GM21723 (cell line): ENCODE results near the gene LMX1B.

Source experiments
- ATAC-seq: cut with Tn5 transposase; IDR thresholded peaks from one replicate; pipeline ENCODE4 v1.9.1; 2021; ENCODE audit warnings: mild to moderate bottlenecking, moderate library complexity; ENCODE audit not compliant: unreplicated experiment

Gene LMX1B

DNA sequence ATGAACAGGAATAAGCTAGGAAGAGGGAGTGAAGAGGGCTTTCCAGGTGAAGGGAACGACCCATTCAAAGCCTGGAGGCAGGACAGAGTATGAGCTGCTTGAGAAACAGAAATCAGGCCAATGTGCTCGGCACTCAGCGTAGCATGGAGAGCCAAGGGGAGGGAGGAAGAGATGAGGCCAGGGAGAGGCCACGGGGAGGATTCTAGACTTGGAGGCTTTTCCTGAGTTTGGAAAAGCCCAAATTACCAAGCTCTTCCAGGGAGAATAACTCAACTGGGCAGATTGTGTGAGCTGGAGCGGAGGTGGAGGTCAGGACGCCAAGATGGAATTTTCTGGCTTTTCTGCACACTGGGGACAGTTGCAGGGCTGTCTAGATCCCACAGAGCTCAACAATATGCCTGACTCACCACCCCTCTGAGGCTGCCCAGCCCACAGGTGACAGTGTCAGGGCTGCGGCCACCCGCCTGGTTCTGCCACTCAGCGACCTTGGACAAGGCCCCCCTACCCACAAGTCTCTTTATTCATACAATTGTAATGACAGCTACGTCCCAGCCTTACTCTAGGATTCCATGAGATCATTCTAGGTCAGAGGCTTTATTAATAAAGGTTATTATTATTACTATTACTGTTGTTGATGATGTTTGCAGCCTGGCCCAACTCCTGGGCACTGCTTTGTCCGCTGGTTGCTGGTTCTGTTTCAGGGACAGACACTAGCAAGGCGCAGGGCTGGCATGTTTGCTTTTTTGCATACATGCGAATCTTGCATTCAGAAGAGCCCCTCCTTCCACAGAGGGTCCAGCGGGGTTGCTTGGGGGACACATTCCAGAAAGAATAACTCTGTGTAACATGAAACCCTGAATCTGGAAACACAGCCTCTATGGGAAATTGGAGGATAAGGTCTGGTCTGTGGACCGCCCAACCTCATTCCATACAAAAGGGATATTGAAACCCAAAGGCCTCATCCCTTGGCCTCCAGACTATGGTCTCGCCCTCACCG is 9.4 kb upstream of the LMX1B start:
- no peak for ATAC-seq

DNA sequence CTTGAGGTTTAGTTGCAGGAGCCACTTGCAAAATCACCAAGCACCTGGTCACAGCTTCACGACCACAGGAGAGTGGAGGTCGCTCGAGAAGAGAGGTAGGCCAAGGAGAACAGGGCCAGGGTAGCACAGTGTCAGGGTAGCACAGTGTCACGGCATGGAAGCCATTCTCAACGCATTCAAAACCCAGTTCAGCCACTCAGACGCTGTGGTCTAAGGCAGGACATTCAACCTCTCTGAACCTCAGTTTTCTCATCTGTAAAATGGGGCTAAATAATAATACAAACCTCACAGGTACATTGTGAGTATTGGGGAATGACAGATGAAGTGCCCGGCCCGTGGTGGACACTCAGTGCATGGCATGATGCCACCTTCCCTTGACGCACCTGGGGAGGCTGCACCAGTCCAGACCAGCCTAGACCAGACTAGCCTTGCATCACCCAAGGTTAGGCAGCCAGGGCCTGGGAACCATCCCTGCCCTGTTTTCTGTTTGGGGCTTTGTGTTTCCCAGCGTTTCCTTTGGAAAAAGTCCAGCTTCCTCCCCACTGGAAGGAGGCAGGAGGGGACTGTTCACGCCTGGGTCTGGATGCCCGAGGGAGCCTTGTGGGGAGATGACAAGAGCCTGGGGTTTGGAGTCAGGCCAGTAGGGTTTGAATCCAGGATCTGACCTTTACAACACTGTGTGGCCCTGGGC is 7.8 kb upstream of the LMX1B start:
- no peak for ATAC-seq

DNA sequence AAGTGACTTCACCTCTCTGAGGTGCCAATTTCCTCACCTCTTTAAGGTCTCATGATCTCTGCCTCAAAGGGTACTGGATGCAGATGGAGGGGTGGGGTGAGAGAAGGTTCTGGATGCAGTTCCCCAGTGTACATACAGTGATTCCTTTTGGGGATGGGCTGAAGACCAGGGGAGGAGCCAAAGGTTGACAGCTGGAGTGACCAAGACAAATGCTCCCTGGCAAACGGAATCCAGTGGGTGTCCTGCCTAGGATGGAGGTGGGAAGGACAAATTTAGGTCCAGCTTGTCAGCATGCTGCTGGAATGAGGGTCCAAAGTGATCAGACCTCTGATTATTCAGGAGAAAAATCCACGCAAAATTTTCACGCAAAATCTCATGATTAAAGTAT is 7.3 kb upstream of the LMX1B start:
- ATAC-seq = no peak

DNA sequence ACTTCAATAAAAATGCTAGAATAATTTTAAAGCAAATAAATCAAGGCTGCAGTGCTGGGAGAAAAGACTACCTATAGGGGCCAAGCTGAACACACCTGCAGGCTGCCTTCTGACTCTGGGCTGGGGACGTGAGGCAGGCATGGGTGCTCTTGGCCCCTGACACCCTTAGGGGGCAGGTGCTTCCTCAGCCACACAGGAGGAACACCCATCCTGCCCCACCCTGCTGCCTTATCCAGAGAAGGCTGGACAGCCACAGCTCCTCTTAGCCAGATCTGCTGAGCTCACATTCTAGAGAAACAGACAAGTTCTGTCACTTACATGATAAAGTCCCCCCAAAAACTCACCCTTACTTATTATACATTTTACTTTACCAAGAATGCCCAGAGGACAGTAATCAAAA is 6.6 kb upstream of the LMX1B start:
- ATAC-seq = no peak

DNA sequence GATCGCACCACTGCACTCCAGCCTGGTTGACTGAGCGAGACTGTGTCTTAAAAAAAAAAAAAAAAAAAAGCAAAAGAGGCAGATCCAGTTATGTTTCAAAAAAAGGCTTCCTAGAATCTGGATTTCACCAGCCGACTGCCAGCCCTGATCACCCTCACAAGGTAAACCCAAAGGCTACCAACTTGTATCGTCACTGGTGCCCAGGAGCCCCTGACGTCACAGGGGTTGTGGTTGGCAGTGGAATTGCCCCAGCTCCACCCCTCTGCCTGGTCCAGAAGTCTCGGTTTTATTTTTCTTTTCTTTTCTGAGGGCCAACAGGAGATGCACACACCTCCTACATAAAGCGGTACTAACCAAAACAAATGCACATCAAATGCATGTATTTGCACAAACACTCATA is 6.0 kb upstream of the LMX1B start:
- no peak for ATAC-seq

DNA sequence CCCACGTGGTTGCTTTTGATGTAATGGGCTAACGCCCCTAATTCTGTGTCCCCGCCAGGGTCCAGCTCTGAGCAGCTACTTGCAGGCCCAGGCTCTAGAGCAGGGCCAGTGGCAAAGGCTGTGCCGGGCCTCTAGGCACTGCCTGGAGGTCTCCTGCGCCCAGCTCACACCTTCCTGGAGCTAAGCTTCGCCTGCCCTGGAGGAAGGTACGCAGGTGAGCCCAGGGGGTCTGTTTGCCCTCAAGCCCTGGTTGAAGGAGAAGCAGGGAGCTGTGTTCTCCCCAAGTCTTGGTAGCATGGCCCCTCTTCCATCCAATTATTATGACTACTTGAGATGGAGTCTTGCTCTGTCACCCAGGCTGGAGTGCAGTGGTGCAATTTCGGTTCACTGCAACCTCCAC is 5.2 kb upstream of the LMX1B start:
- no peak for ATAC-seq

DNA sequence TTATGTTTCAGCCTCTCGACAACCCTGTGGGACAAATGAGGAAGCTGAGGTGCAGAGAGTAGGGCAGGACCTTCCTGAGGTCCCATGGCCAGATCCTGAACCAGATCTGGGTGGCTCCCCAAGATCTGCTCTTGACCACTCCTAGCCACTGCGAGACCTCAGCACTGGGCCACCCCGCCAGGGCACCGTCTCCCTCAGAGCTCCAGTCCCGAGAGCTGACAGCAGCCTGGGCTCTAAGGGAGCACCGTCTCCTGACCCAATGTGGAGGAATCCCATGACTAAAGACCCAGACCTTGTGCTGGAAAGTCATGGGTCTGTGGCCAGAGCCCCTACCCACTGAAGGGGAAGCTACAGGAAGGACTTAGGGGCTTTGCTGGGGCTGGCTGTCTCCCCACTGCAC is 4.5 kb upstream of the LMX1B start:
- no peak for ATAC-seq

DNA sequence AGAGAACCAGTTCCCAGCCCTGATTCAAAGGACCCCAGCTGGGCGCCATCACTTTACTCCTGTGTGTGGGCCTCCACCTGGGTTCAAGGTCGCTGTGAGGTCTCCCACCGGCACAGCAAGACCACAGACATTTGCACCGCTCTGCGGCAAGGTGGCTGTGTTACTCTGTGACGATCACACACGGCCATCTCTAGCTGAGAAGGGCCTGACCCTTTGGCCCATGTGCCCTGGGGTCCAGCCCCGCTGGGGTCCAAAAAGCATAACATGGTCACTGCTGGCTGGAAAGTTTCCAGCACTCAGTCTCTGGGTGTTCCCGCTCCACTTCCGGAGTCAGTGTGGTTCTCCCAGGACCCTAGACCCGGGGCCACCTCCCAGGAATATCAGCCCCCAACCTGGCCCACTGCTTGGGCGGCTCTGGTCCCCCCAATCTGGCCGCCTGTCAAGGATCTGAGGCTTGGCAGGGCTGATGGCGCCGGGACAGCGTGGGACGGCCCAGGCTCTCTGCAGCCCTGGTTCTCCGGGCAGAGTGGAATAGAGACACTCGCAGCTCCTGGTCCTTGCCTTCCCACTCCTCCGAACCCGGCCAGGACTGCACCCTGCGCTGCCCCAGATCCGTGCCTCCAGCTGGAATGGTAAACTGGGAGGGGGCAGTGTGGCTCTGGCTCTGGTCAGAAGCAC is 3.9 kb upstream of the LMX1B start:
- no peak for ATAC-seq

DNA sequence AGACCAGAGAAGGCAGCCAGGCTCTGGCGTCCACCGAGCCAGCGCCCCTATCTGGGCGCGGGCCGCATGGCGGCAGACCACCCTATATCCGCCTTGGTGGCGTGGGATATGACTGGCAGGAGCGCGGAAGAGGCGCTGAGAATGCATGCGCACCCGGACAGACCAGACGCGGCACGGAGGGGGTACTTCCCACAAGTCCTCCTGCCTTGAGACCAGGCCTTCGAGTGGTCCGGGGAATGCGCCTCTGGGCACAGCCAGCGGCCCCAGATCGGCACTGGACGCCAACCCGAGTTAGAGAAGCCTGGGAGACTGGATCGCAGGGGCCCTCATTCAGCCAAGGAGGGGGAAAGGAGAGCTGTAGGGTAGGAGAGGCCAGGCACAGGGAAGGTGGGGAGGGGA is 2.5 kb upstream of the LMX1B start:
- no peak for ATAC-seq

DNA sequence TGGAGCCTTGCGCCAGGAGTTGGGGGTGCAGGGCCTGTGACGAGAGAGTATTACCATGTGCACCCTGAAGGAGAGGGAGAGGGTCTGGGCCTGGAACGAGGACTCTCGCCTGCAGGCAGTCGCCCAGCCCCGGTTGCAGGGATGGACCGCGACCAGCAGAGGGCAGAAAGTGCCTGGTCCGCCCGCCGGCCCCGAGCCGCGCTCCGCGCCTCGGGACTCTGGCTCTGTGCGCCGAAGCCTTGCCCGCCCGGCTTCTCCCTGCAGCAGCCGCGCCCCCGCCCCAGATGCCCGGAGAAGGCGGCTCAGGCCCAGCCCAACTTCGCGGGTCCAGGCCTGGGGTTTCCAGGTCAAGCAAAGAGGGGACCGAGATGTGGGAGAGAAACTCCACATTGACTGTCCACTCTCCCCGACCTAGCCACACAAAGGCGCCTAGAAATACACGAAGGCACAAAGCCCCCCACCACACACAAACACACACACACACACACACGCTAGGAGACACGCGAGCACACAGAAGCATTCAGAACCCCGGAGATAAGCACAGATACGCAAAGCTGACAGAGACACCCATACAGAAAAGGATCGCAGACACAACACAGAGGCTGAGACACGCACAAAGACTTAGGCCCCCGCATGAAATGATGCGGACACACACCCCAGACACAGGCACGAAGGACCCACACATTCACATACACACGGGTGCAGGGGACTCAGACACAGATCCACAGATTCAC is 2.0 kb upstream of the LMX1B start:
- no peak for ATAC-seq

DNA sequence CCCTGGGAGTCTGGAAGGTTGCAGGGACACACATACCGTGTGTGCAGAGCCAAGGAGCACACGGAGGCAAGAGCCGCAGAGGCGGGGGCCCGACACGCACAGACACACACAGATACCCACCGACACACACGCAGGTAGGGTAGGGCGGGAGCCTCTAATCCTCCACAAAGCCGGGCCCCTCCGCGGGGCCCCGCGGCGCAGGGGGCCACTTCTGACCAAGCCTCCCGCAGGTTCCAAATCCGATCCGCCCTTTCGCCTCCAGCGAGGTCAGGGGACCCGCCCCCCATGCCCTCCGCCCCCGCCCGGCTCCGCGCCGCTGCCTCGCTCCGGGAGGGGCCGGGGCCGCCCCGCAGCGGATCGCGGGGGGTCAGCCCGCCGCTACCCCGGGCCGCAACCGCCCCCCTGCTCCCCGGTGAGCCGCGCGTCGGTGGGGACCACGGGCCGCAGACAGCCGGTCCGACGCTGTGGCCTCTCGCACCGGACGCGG is 1.4 kb upstream of the LMX1B start:
- no peak for ATAC-seq

DNA sequence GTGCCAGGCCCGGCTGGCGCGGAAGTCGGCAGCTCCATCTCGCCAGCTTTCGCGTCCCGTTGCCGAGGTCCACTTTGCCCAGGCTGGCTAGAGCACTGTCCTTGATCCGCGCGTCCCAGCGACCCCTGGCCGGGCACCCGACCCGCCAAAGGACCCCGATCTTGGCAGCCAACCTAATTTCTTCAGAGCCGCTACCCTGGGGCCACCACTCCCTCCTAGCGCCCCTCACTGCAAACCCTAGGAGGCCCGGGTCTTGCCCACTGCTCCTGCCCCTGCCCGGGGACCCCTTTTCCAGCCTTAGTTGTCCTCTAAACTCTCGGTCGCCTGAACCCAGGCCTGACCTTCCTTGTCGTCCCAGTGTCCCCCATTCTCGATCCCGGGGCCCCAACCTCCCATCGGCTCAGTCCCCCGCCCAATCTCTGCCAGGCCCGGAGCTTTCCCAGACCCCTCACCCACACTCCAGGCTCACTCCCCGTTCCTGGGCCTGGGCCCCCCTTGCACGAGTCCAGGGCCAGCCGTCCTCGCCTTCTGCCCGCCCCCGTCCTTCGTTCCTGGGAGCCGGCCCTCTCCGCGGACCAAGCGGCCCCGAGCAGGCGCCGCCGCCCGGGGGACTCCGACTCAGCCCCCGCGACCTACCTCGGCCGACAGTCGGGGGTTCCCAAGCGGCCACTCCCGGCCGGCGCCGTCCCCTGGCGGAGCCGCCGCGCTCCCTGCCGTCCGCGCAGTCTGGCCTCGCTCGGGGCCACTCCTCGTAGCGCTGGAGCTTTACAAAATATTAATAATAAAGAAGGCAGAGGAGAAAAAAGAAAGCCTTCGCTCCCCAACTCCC is 701 bp upstream of the LMX1B start:
- ATAC-seq = no peak

DNA sequence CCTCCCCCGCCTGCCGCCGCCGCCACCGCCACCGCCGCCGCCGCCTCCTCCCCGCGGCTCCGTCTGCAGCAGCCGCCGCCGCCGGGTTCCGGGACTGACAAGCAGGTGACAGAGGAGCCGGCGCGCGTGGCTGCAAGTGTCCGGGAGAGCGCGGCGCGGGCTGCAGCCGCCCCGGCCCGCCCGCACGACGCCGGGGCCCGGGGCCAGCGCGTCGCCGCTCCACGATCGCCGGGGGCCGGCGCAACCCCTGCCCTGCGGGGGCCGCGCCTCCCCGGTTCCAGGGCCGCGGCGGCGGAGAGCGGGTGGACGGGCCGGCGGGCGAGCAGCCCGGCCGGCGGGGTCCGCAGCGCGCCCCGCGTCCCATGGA is 343 bp downstream of the LMX1B start:
- ATAC-seq = no peak

DNA sequence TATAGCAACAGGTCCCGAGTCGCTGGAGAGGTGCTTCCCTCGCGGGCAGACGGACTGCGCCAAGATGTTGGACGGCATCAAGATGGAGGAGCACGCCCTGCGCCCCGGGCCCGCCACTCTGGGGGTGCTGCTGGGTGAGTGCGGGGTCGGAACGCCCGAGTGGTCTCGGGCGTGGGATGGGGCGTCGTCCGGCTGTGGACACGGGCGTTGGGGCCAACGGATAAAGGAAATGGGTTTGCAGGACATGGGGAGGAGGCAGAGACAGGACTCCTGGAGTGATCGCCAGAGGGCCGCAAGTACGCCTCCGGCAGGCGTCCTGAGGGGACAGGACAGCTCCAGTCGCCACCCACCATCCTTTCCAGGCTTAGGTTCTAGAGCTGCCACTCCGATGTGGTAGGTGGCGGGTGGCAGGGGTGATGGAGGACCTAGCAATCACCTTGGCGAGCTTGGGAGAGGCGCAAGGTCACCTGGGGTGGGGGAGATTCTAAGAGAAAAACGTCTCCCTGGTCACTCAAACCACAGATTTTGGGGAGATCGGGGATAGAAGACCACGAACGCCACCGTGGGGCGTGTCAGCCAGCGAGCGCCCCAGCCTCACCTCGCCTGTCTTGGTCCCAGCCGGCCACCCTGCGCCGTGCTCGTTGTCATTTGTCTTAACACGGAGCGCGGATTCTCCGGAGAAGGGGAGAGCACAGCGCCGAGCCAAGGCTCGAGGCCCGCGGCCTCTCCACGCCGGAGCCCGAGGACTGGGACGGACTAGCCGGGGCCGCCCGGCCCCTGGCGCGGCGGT is 922 bp downstream of the LMX1B start:
- no peak for ATAC-seq

DNA sequence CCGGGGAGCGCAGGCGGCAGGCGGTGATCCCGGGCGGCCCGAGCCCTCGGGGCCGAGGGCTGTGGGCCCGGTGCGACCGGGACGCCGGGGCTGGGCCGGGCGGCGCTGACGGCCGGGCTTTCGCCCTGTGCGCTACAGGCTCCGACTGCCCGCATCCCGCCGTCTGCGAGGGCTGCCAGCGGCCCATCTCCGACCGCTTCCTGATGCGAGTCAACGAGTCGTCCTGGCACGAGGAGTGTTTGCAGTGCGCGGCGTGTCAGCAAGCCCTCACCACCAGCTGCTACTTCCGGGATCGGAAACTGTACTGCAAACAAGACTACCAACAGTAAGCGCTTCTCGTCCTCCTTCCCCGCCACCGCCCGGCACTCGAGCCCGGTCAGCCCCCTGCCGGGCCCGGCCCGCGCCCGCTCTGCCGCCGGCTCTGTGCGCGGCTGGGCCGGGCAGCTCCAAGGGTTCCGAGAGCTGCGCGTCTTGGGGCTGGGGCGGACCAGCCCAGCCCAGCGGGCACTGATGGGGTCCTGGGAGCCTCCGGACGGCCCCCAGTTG is 1.6 kb downstream of the LMX1B start:
- ATAC-seq = no peak

DNA sequence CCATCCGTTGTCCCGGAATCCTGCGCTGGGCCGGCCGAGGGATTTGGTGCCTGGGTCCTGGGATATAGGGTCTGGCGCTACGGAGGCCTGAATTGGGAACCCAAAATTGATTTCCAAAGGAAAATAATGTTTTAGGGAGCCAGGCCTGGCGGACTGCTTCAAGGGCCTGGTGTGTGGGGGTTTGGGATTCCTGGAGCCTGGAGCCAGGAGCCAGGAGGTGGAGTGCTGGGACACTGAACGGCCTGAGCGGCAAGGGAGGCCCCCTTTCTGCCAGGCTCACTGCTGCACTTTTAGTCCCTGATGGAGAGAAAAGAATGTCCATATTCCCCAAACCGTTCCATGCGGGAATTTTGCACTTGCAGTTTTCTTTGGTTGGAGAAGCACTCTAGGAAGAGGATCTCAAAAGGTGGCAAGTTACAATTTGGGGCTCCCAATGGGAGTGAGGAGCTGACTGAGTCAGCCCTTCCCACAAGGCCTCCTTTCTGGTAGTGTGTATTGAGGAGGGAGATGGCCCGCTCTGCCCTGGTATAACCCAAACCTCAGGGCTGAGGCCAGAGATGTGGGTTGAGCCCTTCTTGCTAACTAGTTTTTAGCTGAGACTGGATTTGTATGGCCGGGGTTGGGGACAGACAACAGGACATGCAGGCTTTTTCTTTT is 2.2 kb downstream of the LMX1B start:
- no peak for ATAC-seq

DNA sequence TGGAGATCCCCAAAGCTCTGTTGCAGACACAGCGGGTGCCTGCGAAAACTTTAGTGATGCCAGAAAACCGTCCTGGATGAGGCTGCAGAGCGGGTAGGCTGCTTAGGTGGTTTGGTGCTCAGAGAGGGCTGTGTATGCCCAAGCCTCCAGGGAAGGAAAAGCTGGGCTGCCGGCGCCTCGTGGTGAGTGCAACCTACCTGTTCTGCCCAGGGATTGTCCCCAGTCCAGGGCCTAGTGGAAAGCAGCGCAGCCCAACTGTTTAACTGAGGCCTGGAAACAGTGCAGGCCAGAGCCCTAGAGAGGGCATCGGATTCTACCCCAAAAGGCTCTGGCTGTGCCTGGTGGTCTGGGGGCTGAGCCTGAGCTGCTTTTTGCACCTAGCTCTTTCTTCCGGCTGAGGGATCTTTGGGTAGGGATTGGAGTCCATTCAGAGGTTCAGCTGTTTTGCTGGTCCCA is 2.8 kb downstream of the LMX1B start:
- ATAC-seq = no peak
